HG03520 (cell line): Measurements from ENCODE around the gene TFDP2.
A peak's percentile ranks its signal among the peaks of the same experiment; 100 is the strongest.
"Not testable (repeated sequence)": the region's sequence is repeated elsewhere in the genome, so short reads cannot be mapped to it uniquely, and the experiment has no call there.

ENCODE experiments used
- ATAC-seq: cut with Tn5 transposase; IDR thresholded peaks from one replicate; pipeline ENCODE4 v1.9.1; 2021; ENCODE audit warnings: mild to moderate bottlenecking, moderate library complexity; ENCODE audit not compliant: unreplicated experiment

Gene TFDP2

GRCh38 chr3:142022381-142022780, 127.0 kb downstream of the TFDP2 start:
- peak; percentile 73 for ATAC-seq

GRCh38 chr3:142021127-142021526, 128.2 kb downstream of the TFDP2 start:
- no peak for ATAC-seq

GRCh38 chr3:142019794-142020320, 129.5 kb downstream of the TFDP2 start:
- peak; percentile 44 for ATAC-seq

DNA sequence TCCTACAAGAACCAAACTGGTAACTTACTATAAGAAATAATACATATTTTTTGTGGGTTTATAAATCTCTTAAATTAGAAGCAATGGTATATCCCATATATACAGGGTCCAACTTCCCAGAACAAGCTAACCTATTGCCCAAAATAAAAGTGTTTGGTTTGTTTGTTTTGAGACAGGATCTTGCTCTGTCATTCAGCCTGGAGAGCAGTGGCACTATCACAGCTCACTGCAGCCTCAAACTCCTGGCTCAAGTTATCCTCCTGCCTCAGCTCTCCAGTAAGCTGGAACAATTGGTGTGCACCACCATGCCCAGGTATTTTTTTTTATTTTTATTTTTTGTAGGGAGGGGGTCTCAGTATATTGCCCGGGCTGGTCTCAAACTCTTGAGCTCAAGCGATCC, 135.4 kb downstream of the TFDP2 start:
- ATAC-seq: no peak

- no peak for ATAC-seq
These were observed 135.9 kb downstream of the TFDP2 start for GRCh38 chr3:142013326-142013980.

DNA sequence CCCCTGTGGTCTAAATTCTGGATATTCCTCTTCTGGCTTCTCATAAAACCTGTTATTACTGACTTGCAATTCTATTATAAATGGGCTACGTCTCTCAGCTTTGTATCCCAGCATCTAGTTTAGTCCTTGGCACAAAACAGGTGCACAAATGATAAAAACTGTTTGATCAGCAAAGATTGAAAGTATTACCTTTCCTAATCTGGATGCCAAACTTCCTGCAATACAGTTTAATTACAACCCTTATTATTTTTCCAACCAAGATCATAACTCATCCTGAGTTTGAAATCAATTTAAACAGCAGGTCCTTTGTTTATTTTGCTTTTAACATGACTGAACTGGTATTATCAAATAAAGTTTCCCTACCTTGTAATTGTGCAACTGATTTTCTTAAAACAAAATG, 140.3 kb downstream of the TFDP2 start:
- ATAC-seq: no peak

DNA sequence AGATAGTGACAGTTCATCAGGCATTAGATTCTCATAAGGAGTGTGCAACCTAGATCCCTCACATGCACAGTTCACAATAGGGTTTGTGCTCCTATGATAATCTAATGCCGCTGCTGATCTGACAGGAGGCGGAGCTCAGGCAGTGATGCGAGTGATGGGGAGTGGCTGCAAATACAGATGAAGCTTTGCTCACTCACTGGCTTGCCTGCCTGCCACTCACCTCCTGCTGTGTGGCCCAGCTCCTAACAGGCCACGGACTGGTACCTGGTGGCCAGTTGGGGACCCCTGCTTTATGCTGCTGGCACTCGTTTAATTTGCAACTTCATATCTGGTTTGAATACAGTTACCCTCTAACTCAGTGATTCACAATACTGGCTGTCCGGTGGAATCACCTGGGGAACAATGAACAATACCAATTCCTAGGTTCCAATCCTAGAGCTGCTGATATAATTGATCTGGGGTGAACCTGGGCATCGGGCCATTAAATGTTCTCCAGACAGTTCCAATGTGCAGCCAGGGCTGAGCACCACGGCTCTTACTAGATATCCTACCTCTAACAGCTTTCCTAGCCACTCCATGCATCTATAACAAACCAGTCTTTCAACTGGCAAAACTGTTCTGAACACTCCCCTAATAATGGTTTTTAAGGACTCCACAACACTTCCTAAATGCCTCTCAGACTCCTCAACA, 141.5 kb downstream of the TFDP2 start:
- no peak for ATAC-seq

- not testable (repeated sequence) for ATAC-seq
These were observed 144.4 kb downstream of the TFDP2 start for GRCh38 chr3:142004957-142005356.

- no peak for ATAC-seq
These were observed 145.3 kb downstream of the TFDP2 start for GRCh38 chr3:142004025-142004424.

- no peak for ATAC-seq
These were observed 146.1 kb downstream of the TFDP2 start for GRCh38 chr3:142003291-142003690.

DNA sequence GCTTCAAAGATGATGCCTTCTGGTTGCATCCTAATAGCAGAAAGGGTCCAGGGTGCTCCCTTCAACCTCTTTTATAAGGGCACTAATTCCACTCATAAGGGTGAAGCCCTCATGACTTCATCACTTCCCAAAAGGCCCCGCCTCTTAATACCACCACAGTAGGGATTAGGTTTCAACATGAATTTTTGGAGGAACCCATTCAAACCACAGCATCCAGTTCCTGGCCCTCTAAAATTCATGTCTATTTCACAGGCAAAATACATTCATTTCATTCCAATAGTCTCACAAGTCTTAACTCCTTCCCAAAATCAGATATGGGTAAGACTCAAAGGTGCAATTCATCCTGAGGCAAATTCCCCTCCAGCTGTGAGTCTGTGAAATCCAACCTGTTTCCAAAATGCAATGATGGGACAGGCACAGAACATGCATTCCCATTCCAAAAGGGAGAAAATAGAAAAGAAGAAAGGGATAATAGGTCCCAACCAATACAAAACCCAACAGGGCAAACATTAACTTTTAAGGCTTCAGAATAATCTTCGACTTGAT, 148.9 kb downstream of the TFDP2 start:
- ATAC-seq: no peak

GRCh38 chr3:141998669-141999290, 150.6 kb downstream of the TFDP2 start:
- ATAC-seq: no peak

GRCh38 chr3:141996437-141996836, 152.9 kb downstream of the TFDP2 start:
- no peak for ATAC-seq

- no peak for ATAC-seq
These were observed 154.5 kb downstream of the TFDP2 start for GRCh38 chr3:141994856-141995255.

- ATAC-seq: no peak
These were observed 156.8 kb downstream of the TFDP2 start for GRCh38 chr3:141992512-141992911.

DNA sequence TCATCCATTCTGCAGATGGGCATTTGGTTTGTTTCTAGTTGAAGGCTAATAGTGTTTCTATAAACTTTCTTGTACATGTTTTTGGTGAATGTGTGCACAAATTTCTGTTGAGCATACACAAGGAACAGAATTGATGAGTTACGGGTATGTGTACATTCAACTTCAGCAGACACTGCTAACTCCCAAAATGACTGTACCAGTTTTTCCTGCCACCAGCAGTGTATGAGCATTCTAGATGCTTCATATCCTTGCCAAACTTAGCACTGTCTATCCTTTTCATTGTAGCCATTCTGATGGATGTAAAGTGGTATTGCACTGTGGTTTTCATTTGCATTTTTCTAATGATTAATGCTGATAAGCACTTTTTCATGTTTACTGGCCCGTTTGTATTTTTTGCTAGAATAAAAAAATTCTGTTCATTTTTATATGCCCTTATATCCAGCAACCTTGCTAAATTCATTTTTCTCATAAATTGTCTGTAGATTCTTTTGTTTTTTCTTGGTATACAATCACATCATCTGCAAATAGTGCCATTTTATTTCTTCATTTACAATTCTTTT, 162.7 kb downstream of the TFDP2 start:
- ATAC-seq: no peak

DNA sequence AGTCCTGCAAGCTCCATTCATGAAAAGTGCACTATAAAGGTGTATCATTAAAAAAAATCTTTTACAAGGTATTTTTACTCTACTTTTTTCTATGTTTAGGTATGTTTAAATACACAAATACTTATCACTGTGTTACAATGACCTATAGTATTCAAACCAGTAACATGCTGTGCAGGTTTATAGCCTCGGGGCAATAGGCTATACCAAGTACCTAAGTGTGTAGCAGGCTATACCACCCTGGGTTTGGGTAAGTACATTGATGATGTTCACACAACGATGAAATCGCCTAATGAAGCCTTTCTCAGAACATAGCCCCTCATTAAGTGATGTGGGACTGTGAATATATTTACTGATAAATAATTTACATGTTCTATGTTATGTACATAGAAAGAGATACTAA, 168.3 kb downstream of the TFDP2 start:
- ATAC-seq: no peak

- no peak for ATAC-seq
These were observed 170.2 kb downstream of the TFDP2 start for GRCh38 chr3:141979050-141979671.

- not testable (repeated sequence) for ATAC-seq
These were observed 174.6 kb downstream of the TFDP2 start for GRCh38 chr3:141974777-141975176.

DNA sequence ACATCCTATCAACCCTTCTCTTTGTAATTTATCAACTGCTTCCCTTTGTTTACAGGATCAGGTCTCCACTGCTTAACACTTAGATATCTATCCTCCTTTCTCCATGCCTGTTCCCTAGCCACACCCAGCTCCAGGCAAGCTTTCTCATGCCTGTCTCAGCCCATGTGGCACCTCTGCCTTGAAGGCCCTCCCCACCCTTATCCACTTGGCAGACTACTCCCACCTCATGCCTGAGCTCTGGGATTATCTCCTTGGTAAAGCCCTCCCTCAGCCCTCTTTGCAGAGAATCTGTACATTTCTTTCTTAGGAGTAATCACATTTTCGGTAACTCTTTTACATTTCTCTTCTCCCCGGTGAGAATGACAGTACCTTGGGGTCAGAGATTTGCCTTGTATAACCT, 176.9 kb downstream of the TFDP2 start:
- no peak for ATAC-seq

- ATAC-seq: no peak
These were observed 177.8 kb downstream of the TFDP2 start for GRCh38 chr3:141971571-141971970.
